ENCODE data around the gene EXTL1. TPM values are rescaled to one million over a fixed set of nuclear protein-coding genes. Genes with fewer than 3 reads are reported as not detected.
A peak's percentile ranks its signal among the peaks of the same experiment; 100 is the strongest.

EXTL1 gene
- total RNA-seq, 1 experiment from 2014 or later, result 0.15 TPM

DNA sequence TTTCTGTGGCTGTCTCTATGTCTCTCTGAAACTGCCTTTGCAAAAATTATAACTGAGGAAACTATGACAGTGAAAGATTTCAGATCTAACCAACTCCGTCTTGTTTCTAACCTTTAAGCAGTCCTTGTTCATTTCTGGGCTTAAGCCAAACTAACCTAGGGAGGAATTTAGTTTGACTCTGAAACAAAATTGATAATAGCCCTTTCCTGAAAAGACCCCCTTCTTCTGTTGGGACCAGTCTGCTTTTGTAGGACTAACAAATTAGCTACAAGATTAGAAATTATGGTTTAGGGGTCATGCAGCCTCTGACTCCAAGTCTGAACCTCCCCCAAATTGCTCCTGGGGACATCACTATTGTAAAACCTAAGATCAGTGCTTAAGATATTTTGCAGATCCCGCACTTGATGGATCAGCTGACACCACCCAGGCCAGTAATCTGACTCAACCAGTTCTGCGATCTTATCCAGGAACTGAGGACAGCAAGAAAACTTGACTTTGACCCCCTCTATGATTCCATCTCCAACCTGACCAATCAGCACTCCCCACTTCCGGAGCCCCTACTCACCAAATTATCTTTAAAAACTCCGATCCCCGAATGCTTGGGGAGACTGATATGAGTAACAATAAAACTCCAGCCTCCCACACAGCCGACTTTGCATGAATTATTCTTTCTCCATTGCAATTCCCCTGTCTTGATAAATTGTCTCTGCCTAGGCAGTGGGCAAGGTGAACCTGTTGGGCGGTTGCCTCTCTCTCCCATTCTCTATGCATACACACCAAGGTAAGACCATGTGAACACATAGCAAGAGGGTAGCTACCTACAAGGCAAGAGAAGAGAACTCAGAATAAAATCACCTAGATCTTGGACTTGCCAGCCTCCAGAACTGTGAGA, 57.0 kb downstream of the EXTL1 start:
- ATAC-seq (no peak), DNase-seq (ENCODE audit: low read depth, low spot score) (no peak)
- Histone ChIP-seq H3K79me2 (ENCODE audit: insufficient read depth, low read length) (no peaks in the 10 kb centered on the region), H3K9ac (ENCODE audit: low read length) (no peak overlapping the region), H2AFZ (ENCODE audit: low read depth, low read length, poor library complexity, severe bottlenecking) (peak overlapping the region; percentile 13), H3K9me2 (ENCODE audit: insufficient read depth) (no peaks in the 10 kb centered on the region), H3K36me3 (ENCODE audit: control insufficient read depth in 1 of 2, insufficient read depth in 2 of 2, low read length in 2 of 2) (no peaks in the 10 kb centered on the region), H3K27me3 (ENCODE audit: insufficient read depth, low read length) (no peaks in the 10 kb centered on the region), H3K4me2 (ENCODE audit: low read length) (peak overlapping the region; percentile 19), H3K4me3 (replicated peaks in 1 of 2; ENCODE audit: low read depth in 1 of 2, low read length in 2 of 2) (no peak overlapping the region), H3K27ac (ENCODE audit: low read depth, low read length) (no peak overlapping the region), H3K4me1 (ENCODE audit: control insufficient read depth in 1 of 2, insufficient read depth in 2 of 2, low read length in 2 of 2) (peaks cover 10 to 44% of the 10 kb centered on the region in 2 experiments; a peak in 3 of 4 replicates), H4K20me1 (ENCODE audit: insufficient read depth) (no peaks in the 10 kb centered on the region), H3K9me3 (ENCODE audit: control insufficient read depth in 1 of 2, insufficient read depth in 1 of 2, low read depth in 1 of 2, low read length in 2 of 2) (no peaks in the 10 kb centered on the region)
- ChIA-PET CTCF (interaction anchor here (1.1 kb wide), 1 partner anchor 42 kb away, joined by 3 read pairs; no protein-coding TSS in a partner anchor), POLR2A (no interaction called here), RAD21 (ENCODE audit: low non-redundant PET in 1 of 2, low total read pairs in 2 of 2, uncharacterized antibody in 2 of 2, unreplicated experiment in 2 of 2) (no interaction called here)
- BruUV-seq (replicated peaks), result no TSS peak
- TF ChIP-seq SP1 (IDR thresholded peaks at IDR 0.05; ENCODE audit: low read depth) (0 out of 2 replicates have a peak, but pooled peaks have one; percentile 11), REST (IDR thresholded peaks at IDR 0.05; ENCODE audit: low read depth) (no peak)
- intact Hi-C loops (cut with micrococcal nuclease), result no loop called here

DNA sequence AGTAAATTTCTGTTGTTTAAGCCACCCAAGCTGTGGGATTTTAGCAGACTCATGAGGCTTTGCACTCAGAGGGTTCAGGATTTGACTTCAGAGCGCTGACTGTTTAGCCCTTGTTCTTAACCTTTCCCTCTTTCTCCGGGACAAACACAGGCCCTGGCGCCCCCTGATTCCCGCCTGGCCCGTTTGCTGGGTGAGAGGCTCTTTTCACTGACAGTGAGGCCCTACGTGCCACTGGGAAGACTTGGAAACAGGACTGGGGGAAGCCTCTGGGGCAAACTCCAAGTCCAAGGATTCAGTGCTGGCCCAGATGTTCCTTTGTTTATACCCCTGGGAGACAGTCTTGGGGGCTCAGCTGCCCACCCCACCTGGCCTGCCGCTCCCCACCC, 57.6 kb downstream of the EXTL1 start:
- H3K4me2 ChIP-seq (ENCODE audit: low read length), result 0 out of 2 replicates have a peak overlapping the region, but pooled peaks have one; percentile 19
- no peak overlapping the region for H3K4me3 ChIP-seq (replicated peaks in 1 of 2; ENCODE audit: low read depth in 1 of 2, low read length in 2 of 2)
- H3K9me3 ChIP-seq (ENCODE audit: control insufficient read depth in 1 of 2, insufficient read depth in 1 of 2, low read depth in 1 of 2, low read length in 2 of 2), result no peaks in the 10 kb centered on the region
- DNase-seq (ENCODE audit: low read depth, low spot score), result no peak
- no peaks in the 10 kb centered on the region for H3K36me3 ChIP-seq (ENCODE audit: control insufficient read depth in 1 of 2, insufficient read depth in 2 of 2, low read length in 2 of 2)
- no peak for TF ChIP-seq JUND (IDR thresholded peaks at IDR 0.05)
- TF ChIP-seq CTCF (IDR thresholded peaks at IDR 0.05 in 2 of 3, conservative IDR thresholded peaks at IDR 0.05 in 1 of 3; ENCODE audit: borderline replicate concordance in 1 of 3, insufficient read depth in 1 of 3, low read depth in 2 of 3, low read length in 2 of 3), result no peak
- no peak for TF ChIP-seq CEBPB (IDR thresholded peaks at IDR 0.05; ENCODE audit: low read depth)
- ChIA-PET POLR2A (no interaction called here), CTCF (interaction anchor here (1.1 kb wide), 1 partner anchor 43 kb away, joined by 3 read pairs; no protein-coding TSS in a partner anchor), RAD21 (ENCODE audit: low non-redundant PET in 1 of 2, low total read pairs in 2 of 2, uncharacterized antibody in 2 of 2, unreplicated experiment in 2 of 2) (no interaction called here)
- no peak for ATAC-seq
- no peak overlapping the region for H3K27ac ChIP-seq (ENCODE audit: low read depth, low read length)
- H3K9ac ChIP-seq (ENCODE audit: low read length), result no peak overlapping the region
- BruUV-seq (replicated peaks), result no TSS peak
- intact Hi-C loops (cut with micrococcal nuclease), result no loop called here
- no peaks in the 10 kb centered on the region for H3K79me2 ChIP-seq (ENCODE audit: insufficient read depth, low read length)
- no peaks in the 10 kb centered on the region for H3K9me2 ChIP-seq (ENCODE audit: insufficient read depth)
- peaks cover 10 to 50% of the 10 kb centered on the region in 2 experiments; a peak in 3 of 4 replicates for H3K4me1 ChIP-seq (ENCODE audit: control insufficient read depth in 1 of 2, insufficient read depth in 2 of 2, low read length in 2 of 2)
- H4K20me1 ChIP-seq (ENCODE audit: insufficient read depth), result no peaks in the 10 kb centered on the region
- no peaks in the 10 kb centered on the region for H3K27me3 ChIP-seq (ENCODE audit: insufficient read depth, low read length)
- peak overlapping the region; percentile 13 for H2AFZ ChIP-seq (ENCODE audit: low read depth, low read length, poor library complexity, severe bottlenecking)
